HG02642 (cell line): ENCODE results near the gene BANK1.

Experiments
- ATAC-seq: cut with Tn5 transposase; IDR thresholded peaks from one replicate; pipeline ENCODE4 v1.9.1; 2021; ENCODE audit warnings: mild to moderate bottlenecking; ENCODE audit not compliant: unreplicated experiment, poor library complexity

BANK1 gene

GRCh38 chr4:102094481-102094880 is 304.0 kb downstream of the BANK1 start:
- ATAC-seq, result no peak

- ATAC-seq, result no peak
Observed at GRCh38 chr4:102103368-102103767, 312.8 kb downstream of the BANK1 start.

- no peak for ATAC-seq
Observed at GRCh38 chr4:102104278-102104677, 313.7 kb downstream of the BANK1 start.

- ATAC-seq, result no peak
Observed at GRCh38 chr4:102105983-102106382, 315.5 kb downstream of the BANK1 start.

- no peak for ATAC-seq
Observed at GRCh38 chr4:102114118-102114630, 323.6 kb downstream of the BANK1 start.

- ATAC-seq, result no peak
Observed at GRCh38 chr4:102116121-102116520, 325.6 kb downstream of the BANK1 start.

GRCh38 chr4:102120846-102121245 is 330.3 kb downstream of the BANK1 start:
- no peak for ATAC-seq
